Gastroesophageal sphincter (tissue), 4 donors: ENCODE data around the gene PPP2R5B. TPM values are rescaled to one million over a fixed set of nuclear protein-coding genes. Genes with fewer than 3 reads are reported as not detected.

Experiments
- ATAC-seq: fragments of 150-250 bp; one replicate; pipeline ENCODE4 v1.9.1; 2016; ENCODE audit warnings: mild to moderate bottlenecking, moderate library complexity
- H3K27ac ChIP-seq, 4 donors: fragments of 200-600 bp; sonication (generic) in 3 of 4; 1 replicate in 3 of 4; 2 replicates in 1 of 4; pipeline ENCODE4 v1.5.1; 2016 to 2019
- H3K27me3 ChIP-seq: fragments of 200-600 bp; sonication (generic); one replicate; pipeline ENCODE4 v1.5.1; 2019
- H3K36me3 ChIP-seq, 2 donors: fragments of 200-600 bp; sonication (generic); one replicate each; pipeline ENCODE4 v1.5.1; 2019; ENCODE audit warnings: control low read depth in 1 of 2
- H3K4me1 ChIP-seq, 3 donors: fragments of 200-600 bp; sonication (generic); 1 replicate in 2 of 3; 2 replicates in 1 of 3; pipeline ENCODE4 v1.5.1; 2016 to 2019; ENCODE audit warnings: control low read depth in 2 of 3
- H3K4me3 ChIP-seq, 2 donors: fragments of 200-600 bp; sonication (generic); one replicate each; pipeline ENCODE4 v1.5.1; 2019; ENCODE audit warnings: mild to moderate bottlenecking in 1 of 2, moderate library complexity in 1 of 2
- H3K9me3 ChIP-seq, 3 donors: fragments of 200-600 bp; sonication (generic); one replicate each; pipeline ENCODE4 v1.5.1; 2017 to 2019; ENCODE audit warnings: control low read depth in 2 of 3
- CTCF ChIP-seq, 4 experiments: fragments of 200-600 bp in 2 of 4; fragments of 450-650 bp in 2 of 4; sonication (generic) in 1 of 4; IDR thresholded peaks; one replicate each; pipeline ENCODE4 v1.5.1; 2017 to 2019; ENCODE audit warnings: antibody characterized with exemption in 4 of 4, mild to moderate bottlenecking in 2 of 4, moderate library complexity in 2 of 4
- EP300 ChIP-seq: sonication (generic); formaldehyde crosslinking; IDR thresholded peaks from one replicate; pipeline ENCODE4 v1.6.1; 2017; ENCODE audit warnings: antibody characterized with exemption, mild to moderate bottlenecking
- POLR2A ChIP-seq, 2 donors: fragments of 450-650 bp; IDR thresholded peaks; one replicate each; pipeline ENCODE4 v1.6.1; 2017; ENCODE audit warnings: antibody characterized with exemption in 2 of 2, mild to moderate bottlenecking in 2 of 2, moderate library complexity in 1 of 2
- POLR2AphosphoS5 ChIP-seq: sonication (generic); formaldehyde crosslinking; IDR thresholded peaks from one replicate; pipeline ENCODE4 v1.6.1; 2017; ENCODE audit warnings: antibody characterized with exemption
- WGBS, 2 donors: methylation state at CpG; one replicate each; pipeline ENCODE4 v1.1.5; 2018; ENCODE audit warnings: low coverage in 1 of 2; 5-methylcytosine and 5-hydroxymethylcytosine counted together
- total RNA-seq, 4 donors: library from RNA; depleted of rRNA; stranded (reverse); fragments of >200 nt; gene quantifications; one replicate each; pipeline ENCODE4 v1.1.0, GENCODE V29; 2016

PPP2R5B gene
- total RNA-seq, 4 donors from 2014 or later = 20.3 to 41.2 (median 27.0) TPM

GRCh38 chr11:64934682-64935358 lies 10.3 kb downstream of the PPP2R5B start:
- H3K27ac ChIP-seq = no peak overlapping the region
- H3K27me3 ChIP-seq = no peaks in the 10 kb centered on the region
- 63 to 71% methylated on average over 4 to 8 of the region's 27 CpGs for WGBS, 2 donors
- H3K4me3 ChIP-seq = no peak overlapping the region
- H3K9me3 ChIP-seq = no peaks in the 10 kb centered on the region
- H3K4me1 ChIP-seq = peaks cover 0 to 8% (median 0%) of the 10 kb centered on the region in 3 donors
- peaks cover 0 to 55% of the 10 kb centered on the region in 2 donors for H3K36me3 ChIP-seq
- no peak for TF ChIP-seq POLR2AphosphoS5
- no peak for TF ChIP-seq EP300
- no peak for TF ChIP-seq CTCF (IDR thresholded peaks at IDR 0.05)
- no peak for TF ChIP-seq POLR2A (IDR thresholded peaks at IDR 0.05)
- no peak for ATAC-seq

GRCh38 chr11:64935359-64936081 lies 11.0 kb downstream of the PPP2R5B start, which contains the start of gene GPHA2:
Gene GPHA2, minus strand, starts transcription at chr11:64935893. Its CDS starts 433 bp downstream, at chr11:64935460.
- no peak within 1 kb of the TSS for H3K27ac ChIP-seq
- TF ChIP-seq POLR2A (IDR thresholded peaks at IDR 0.05) (no peak), CTCF (IDR thresholded peaks at IDR 0.05) (no peak), POLR2AphosphoS5 (no peak), EP300 (no peak)
- H3K36me3 ChIP-seq = peaks cover 0 to 48% of the 10 kb centered on the region in 2 donors
- H3K4me3 ChIP-seq = no peak within 1 kb of the TSS
- ATAC-seq = no peak
- peaks cover 0 to 8% (median 0%) of the 10 kb centered on the region in 3 donors for H3K4me1 ChIP-seq
- H3K27me3 ChIP-seq = no peaks in the 10 kb centered on the region
- H3K9me3 ChIP-seq = no peaks in the 10 kb centered on the region
- 25 to 44% methylated on average over 4 to 8 of the region's 14 CpGs for WGBS, 2 donors

- Histone ChIP-seq H3K4me1 (peaks cover 0 to 8% (median 0%) of the 10 kb centered on the region in 3 donors), H3K4me3 (no peak overlapping the region), H3K9me3 (no peaks in the 10 kb centered on the region), H3K27me3 (no peaks in the 10 kb centered on the region), H3K36me3 (peaks cover 0 to 38% of the 10 kb centered on the region in 2 donors), H3K27ac (no peak overlapping the region)
- no peak for ATAC-seq
- 62 to 92% methylated on average over 2 to 3 of the region's 4 CpGs for WGBS, 2 donors
- TF ChIP-seq POLR2A (IDR thresholded peaks at IDR 0.05) = no peak
- TF ChIP-seq EP300 = no peak
- no peak for TF ChIP-seq CTCF (IDR thresholded peaks at IDR 0.05)
- TF ChIP-seq POLR2AphosphoS5 = no peak
Observed at GRCh38 chr11:64936539-64936938, 12.1 kb downstream of the PPP2R5B start.

- H3K9me3 ChIP-seq = no peaks in the 10 kb centered on the region
- no peaks in the 10 kb centered on the region for H3K4me1 ChIP-seq
- peaks cover 13% of the 10 kb centered on the region for H3K27me3 ChIP-seq
- H3K4me3 ChIP-seq = no peak overlapping the region
- TF ChIP-seq POLR2A (IDR thresholded peaks at IDR 0.05) (no peak), CTCF (IDR thresholded peaks at IDR 0.05) (no peak), POLR2AphosphoS5 (no peak), EP300 (no peak)
- peak; percentile 66 for ATAC-seq
- H3K36me3 ChIP-seq = no peaks in the 10 kb centered on the region
- 28% methylated on average over 5 of the region's 5 CpGs; no CpG with 5 or more reads in 1 of the 2 donors for WGBS, 2 donors
- no peak overlapping the region for H3K27ac ChIP-seq
Observed at GRCh38 chr11:64947208-64947814, 22.8 kb downstream of the PPP2R5B start.
